ENCODE measurements around the gene G2E3.
A peak's percentile ranks its signal among the peaks of the same experiment; 100 is the strongest.

G2E3 gene

DNA sequence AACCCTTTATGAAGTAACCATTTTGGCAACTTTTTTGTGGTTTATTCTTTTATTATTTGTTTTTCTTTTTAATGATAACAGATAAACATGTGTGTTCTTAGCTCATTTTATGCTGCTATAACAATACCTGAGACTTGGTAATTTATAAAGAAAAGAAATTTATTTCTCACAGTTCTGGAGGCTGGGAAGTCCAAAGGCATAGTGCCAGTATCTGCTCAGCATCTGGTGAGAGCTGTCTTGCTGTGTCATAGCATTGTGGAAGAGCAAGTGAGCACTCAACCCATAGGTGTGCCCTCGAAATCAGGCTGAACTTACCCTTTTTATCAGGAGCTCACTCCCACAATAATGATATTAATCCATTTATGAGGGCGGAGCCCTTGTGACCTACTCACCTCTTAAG, 55.2 kb downstream of the G2E3 start:
- TF ChIP-seq, protein P1, sequence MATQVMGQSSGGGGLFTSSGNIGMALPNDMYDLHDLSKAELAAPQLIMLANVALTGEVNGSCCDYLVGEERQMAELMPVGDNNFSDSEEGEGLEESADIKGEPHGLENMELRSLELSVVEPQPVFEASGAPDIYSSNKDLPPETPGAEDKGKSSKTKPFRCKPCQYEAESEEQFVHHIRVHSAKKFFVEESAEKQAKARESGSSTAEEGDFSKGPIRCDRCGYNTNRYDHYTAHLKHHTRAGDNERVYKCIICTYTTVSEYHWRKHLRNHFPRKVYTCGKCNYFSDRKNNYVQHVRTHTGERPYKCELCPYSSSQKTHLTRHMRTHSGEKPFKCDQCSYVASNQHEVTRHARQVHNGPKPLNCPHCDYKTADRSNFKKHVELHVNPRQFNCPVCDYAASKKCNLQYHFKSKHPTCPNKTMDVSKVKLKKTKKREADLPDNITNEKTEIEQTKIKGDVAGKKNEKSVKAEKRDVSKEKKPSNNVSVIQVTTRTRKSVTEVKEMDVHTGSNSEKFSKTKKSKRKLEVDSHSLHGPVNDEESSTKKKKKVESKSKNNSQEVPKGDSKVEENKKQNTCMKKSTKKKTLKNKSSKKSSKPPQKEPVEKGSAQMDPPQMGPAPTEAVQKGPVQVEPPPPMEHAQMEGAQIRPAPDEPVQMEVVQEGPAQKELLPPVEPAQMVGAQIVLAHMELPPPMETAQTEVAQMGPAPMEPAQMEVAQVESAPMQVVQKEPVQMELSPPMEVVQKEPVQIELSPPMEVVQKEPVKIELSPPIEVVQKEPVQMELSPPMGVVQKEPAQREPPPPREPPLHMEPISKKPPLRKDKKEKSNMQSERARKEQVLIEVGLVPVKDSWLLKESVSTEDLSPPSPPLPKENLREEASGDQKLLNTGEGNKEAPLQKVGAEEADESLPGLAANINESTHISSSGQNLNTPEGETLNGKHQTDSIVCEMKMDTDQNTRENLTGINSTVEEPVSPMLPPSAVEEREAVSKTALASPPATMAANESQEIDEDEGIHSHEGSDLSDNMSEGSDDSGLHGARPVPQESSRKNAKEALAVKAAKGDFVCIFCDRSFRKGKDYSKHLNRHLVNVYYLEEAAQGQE (IDR thresholded peaks at IDR 0.05; ENCODE audit: insufficient read depth in 1 of 2, low read depth in 2 of 2, low read length in 2 of 2): no peak
- TF ChIP-seq SIN3A (IDR thresholded peaks at IDR 0.05; ENCODE audit: borderline replicate concordance, insufficient read depth, low read length) (no peak), TAF1 (IDR thresholded peaks at IDR 0.05; ENCODE audit: borderline replicate concordance, insufficient read depth, low read length) (no peak), POLR2AphosphoS5 (IDR thresholded peaks at IDR 0.05; ENCODE audit: low read depth, low read length) (no peak), FOXP2 (optimal IDR thresholded peaks at IDR 0.05; ENCODE audit: borderline replicate concordance, extremely low read depth, extremely low read length, insufficient read depth) (no peak)

DNA sequence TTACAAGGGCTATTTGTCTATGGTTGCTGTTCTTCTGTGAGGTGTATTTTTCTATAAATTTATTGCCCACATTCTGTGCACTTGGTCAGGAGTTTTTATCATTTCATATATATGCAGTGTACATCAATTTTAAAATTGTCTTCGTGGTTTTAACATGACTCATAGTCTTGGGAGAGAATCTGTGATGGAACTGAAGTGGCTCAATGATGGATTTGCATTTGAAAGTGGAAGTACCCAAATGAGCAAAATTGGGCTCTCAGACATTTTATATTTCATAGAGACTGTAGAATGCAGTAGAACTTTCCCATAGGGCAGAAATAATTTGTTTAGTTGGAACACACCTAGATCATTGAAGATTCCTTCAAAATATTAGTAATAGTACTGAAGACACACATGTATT, 61.2 kb downstream of the G2E3 start:
- TF ChIP-seq POLR2AphosphoS5 (IDR thresholded peaks at IDR 0.05; ENCODE audit: low read depth, low read length): no peak

DNA sequence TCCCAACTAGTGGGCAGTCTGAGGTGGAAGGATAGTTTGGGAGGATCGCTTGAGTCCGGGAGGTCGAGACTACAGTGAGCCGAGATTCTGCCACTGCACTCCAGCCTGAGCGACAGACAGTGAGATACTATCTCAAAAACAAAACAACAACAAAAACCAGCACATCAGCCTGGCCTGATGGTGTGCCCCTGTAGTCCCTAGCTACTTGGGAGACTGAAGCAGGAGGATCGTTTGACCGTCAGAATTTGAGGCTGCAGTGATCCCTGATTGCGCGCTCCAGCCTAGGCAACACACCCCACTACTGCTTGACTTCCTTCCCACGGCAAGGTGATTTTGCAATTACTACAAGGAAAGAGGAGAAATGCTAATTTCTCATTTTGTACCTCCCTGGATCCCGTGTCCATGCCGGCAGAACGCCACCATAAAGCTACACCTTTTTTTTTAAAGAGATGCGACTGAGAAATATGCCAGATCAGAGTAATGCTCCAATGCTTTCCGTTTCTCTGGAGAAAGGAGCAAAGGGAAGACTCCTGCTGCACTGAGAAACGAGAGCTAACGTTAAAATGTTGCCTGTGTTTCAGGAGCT, 62.5 kb downstream of the G2E3 start:
- TF ChIP-seq FOXP2 (optimal IDR thresholded peaks at IDR 0.05; ENCODE audit: borderline replicate concordance, extremely low read depth, extremely low read length, insufficient read depth): no peak
- TF ChIP-seq SIN3A (IDR thresholded peaks at IDR 0.05; ENCODE audit: borderline replicate concordance, insufficient read depth, low read length): no peak
- TF ChIP-seq POLR2AphosphoS5 (IDR thresholded peaks at IDR 0.05; ENCODE audit: low read depth, low read length): no peak
- TF ChIP-seq, protein P1 (IDR thresholded peaks at IDR 0.05; ENCODE audit: insufficient read depth in 1 of 2, low read depth in 2 of 2, low read length in 2 of 2): no peak
- TF ChIP-seq TAF1 (IDR thresholded peaks at IDR 0.05; ENCODE audit: borderline replicate concordance, insufficient read depth, low read length): no peak

DNA sequence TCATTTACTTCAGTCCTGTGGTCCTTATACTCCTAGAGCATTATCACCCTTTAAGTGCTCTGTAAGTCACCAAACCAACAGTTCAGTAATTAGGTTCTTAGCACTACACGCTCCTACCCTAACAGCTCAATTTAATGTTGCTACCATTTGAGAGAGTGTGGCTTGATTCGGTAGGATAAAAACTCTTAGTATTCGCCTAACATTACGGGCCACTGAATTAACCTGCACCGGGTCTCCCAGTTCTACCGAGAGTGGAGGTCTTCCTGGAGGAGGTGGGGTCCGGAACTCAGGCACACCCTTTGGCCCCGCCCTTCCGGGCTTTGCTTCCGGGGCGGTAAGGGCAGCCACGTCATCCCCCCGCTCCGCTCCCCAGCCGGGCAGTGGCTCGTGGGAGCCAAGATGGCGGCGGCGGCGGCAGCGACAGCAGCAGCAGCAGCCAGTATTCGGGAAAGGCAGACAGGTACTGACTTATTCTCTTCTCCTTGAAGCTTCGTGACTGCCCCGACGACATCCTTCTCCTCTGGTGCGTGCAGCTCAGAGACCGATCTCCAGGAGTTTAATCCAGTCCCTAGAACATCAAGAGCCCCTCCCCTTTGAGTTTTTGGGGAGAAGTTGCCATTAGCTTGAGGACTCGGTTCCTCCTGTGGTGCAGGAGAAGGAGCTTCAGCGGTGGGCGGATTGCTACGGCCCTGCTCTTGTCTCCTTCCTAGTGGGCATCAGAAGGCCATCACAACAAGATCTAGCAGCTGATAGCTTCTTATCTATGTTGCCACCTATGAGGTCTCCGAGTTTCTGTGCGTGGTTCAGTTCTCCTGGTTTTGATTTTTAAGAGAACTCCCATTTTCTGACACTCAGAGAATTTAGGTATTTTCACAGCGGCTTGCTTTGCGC, 63.2 kb downstream of the G2E3 start, which contains the start of gene SCFD1:
Gene SCFD1, plus strand, starts transcription at position 380 of the 891 bp plus-strand sequence. Its CDS starts 20 bp downstream, at position 400.
- TF ChIP-seq POLR2AphosphoS5 (IDR thresholded peaks at IDR 0.05; ENCODE audit: low read depth, low read length) (peak; percentile 89), FOXP2 (optimal IDR thresholded peaks at IDR 0.05; ENCODE audit: borderline replicate concordance, extremely low read depth, extremely low read length, insufficient read depth) (peak; percentile 48), SIN3A (IDR thresholded peaks at IDR 0.05; ENCODE audit: borderline replicate concordance, insufficient read depth, low read length) (peak; percentile 64; the same call in 1 of the 2 replicates), TAF1 (IDR thresholded peaks at IDR 0.05; ENCODE audit: borderline replicate concordance, insufficient read depth, low read length) (peak; percentile 79; the same call in 1 of the 2 replicates)
- TF ChIP-seq, protein P1 (IDR thresholded peaks at IDR 0.05; ENCODE audit: insufficient read depth in 1 of 2, low read depth in 2 of 2, low read length in 2 of 2): no peak

DNA sequence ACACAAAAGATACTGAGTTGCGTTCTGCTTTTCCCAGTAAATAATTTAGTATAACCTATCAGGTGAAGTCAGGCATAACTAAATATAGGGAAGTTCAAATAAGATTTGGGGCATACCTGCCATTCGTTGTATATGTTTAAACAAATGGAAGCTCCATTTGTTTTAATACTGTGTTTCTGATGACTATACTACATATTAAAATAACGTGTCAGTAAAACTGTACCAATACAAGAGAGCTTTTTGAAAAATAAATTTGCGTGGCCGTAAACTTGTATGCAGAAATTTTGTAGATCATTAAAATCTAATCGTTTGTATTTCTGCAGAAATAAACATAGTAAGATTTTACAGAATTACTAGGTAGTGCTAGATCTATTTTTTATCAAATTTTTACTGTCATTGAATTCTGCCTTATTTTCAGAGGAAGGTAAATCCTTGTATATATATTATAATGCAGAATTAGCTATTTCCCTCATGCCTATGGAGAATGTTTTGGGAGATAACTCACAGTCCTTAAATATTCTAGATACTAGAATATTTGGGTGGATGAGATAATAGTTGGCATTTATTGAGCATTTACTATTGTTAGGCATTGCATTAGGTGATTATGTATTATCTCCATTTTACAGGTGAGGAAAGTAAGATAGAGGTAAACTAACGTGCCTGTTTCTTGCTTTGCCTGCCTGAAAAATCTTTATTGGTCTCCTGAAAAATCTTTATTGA, 64.6 kb downstream of the G2E3 start:
- TF ChIP-seq POLR2AphosphoS5 (IDR thresholded peaks at IDR 0.05; ENCODE audit: low read depth, low read length) (no peak), TAF1 (IDR thresholded peaks at IDR 0.05; ENCODE audit: borderline replicate concordance, insufficient read depth, low read length) (no peak), FOXP2 (optimal IDR thresholded peaks at IDR 0.05; ENCODE audit: borderline replicate concordance, extremely low read depth, extremely low read length, insufficient read depth) (no peak), SIN3A (IDR thresholded peaks at IDR 0.05; ENCODE audit: borderline replicate concordance, insufficient read depth, low read length) (no peak)
- TF ChIP-seq, protein P1 (IDR thresholded peaks at IDR 0.05; ENCODE audit: insufficient read depth in 1 of 2, low read depth in 2 of 2, low read length in 2 of 2): no peak

Data from PFSK-1 (cell line).